Activated CD8-positive, alpha-beta memory T cell treated with anti-CD3 and anti-CD28 coated beads, Interleukin-2, amount 50 U/mL, for 48 hours (primary cell): Measurements from ENCODE around the gene GTF2IRD1.
"Not testable (repeated sequence)": the region's sequence is repeated elsewhere in the genome, so short reads cannot be mapped to it uniquely, and the experiment has no call there.

Source experiments
- DNase-seq: peaks from one replicate; pipeline ENCODE4 v3.0.0-alpha.2; 2020

The GTF2IRD1 gene

GRCh38 chr7:74474271-74474865 lies 20.7 kb downstream of the GTF2IRD1 start:
- no peak for DNase-seq

DNA sequence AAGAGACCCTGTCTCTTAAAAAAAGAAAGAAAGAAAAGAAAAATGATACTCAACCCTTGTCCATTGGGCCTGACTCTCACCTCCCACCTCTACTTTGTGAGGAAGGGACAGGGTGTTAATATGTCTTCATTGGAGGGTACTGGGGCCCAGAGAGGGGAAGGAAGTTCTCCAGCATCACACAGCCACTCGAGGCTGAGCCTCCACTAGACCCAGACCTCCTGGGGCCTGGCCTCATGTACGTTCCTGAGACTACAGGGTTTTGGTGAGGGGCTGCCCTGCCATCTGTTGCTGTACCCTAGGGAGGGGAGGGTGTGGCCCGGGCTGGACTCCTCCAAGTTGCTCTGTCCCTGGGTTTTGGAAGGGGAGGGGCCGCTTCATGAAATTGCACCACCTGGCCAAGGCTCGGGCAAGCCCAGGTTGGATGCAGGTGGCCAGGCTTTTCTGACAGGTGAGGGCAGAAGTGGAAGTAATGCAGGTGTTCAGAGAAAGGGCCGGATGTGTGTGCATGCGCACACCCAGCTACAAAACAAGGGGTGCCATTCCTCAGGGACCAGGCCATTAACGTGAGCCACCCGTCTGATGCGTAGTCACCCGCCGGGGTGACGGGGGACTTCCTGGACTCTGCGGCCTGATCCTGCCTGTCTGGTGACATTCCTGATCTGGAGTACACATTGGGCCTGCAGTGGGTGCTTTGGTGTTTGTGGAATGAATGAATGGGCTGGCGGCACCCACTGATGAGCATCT lies 21.7 kb downstream of the GTF2IRD1 start:
- no peak for DNase-seq

DNA sequence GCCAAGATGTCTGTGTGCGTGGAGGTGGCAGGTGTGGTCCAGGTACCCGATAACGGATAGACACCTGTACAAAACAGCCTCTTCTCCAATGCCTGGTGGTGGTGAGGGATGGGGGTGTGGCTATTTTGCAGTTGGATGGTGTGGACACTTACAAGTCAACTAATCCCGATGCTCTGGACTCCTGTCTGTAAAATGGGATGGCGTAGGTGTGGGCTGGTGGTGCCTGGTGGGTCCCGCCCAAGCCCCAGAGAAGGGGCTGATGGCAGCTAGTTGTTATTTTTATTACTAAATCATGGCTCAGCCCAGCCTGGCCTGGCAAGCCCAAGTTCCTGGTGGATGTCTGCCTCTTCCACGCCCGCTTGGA lies 22.3 kb downstream of the GTF2IRD1 start:
- no peak for DNase-seq

- DNase-seq, result no peak
These were observed 22.9 kb downstream of the GTF2IRD1 start for GRCh38 chr7:74476626-74477025.

- DNase-seq, result no peak
These were observed 25.0 kb downstream of the GTF2IRD1 start for GRCh38 chr7:74478671-74479065.

- no peak for DNase-seq
These were observed 25.5 kb downstream of the GTF2IRD1 start for GRCh38 chr7:74479066-74479781.

GRCh38 chr7:74479961-74480829 lies 26.5 kb downstream of the GTF2IRD1 start:
- no peak for DNase-seq

DNA sequence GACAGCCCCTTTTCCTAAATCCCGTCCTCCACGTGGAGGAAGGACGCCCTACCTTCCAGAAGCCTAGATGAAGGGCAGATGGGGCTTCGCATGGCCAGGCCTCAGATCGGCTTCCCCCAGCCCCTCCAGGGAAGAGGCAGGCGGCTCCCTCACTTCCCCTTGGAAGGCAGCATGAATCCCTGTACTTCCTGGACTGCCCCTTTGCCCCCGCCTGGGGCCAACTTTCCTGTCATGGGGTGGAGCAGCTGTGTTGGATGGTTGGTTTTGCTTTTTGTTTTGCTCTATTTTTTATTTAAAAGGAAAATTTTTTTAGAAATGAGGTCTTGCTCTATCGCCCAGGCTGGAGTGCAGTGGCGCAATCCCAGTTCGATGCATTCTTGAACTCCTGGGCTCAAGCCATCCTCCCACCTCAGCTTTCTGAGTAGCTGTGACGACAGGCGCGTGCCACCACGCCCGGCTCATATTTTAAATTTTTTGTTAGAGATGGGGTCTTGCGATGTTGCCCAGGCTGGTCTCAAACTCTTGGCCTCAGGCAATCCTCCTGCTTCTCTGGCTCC lies 27.2 kb downstream of the GTF2IRD1 start:
- no peak for DNase-seq

DNA sequence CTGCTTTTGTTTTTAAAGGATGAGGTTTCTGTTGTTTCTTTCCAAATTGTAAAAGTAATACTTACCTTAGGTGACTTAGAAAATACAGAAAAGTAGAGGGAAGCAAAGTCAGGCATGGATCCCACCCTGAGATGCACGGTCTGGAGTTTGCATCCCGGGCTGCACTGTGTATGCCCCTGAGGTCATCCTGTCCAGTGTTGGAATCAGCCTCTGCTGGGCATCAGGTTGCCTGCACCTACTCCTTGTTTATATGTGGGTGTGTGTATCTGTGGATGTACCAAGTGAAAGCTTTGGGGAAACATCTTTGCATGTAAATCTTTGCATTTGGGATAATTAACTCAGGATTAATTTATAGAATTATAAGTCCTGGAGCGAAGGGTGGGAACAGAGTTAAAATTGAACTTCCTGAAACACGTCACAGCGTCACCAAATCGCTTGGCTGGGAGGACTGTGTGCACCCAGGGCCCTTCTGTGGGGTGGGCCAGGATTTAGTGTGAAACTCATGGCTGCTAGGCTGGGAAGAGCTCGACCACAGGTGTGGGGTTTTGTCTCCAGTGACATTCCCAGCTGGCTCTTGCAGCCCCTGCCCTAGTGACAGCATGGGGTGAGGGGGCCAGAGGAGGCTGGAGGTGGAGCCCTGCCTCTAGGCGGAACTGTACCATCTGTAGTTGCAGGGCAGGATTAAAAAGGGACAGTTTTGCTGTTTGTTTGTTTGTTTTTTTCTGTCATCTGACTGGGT lies 27.9 kb downstream of the GTF2IRD1 start:
- no peak for DNase-seq

DNA sequence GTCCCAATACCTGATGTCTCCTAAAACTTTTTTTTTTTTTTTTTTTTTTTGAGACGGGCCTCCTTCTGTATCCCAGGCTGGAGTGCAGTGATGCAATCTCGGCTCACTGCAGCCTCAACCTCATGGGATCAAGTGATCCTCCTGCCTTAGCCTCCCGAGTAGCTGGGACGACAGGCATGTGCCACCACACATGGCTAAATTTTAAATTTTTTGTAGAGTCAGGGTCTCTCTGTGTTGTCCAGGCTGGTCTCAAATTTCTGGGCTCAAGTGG lies 28.4 kb downstream of the GTF2IRD1 start:
- no peak for DNase-seq

DNA sequence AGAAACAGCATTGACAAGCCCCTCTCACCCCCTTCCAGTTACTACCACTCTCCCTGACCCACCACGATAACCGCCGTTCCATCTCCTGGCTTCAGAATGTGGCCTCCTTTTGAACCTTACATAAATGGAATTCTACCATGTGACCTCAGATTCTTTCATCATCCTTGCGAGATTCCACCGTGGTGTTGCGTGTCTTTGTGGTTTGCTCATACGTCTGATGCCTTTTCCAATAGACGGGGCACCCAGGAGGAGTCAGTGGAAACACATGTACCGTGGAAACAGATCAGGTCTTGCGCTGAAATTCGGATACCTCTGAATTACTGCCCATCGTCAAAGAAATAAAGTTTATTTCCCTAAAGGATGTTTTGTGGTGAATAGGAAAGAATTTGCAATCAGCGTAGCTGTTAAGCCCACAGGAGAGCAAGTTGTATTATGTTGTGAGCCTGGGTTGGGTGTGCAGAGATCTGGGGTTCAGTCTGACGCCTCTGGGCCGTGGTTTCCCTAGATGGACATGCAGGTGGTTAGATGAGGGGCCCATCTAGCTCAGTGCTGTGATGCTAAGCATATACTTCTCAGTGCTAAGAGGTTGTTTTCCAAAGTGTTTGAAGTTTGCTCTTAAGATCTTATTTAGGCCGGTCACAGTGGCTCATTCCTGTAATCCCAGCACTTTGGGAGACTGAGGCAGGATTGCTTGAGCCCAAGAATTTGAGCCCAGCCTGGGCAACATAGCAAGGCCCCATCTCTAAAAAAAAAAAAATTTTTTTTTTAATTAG lies 29.1 kb downstream of the GTF2IRD1 start:
- DNase-seq, result no peak

DNA sequence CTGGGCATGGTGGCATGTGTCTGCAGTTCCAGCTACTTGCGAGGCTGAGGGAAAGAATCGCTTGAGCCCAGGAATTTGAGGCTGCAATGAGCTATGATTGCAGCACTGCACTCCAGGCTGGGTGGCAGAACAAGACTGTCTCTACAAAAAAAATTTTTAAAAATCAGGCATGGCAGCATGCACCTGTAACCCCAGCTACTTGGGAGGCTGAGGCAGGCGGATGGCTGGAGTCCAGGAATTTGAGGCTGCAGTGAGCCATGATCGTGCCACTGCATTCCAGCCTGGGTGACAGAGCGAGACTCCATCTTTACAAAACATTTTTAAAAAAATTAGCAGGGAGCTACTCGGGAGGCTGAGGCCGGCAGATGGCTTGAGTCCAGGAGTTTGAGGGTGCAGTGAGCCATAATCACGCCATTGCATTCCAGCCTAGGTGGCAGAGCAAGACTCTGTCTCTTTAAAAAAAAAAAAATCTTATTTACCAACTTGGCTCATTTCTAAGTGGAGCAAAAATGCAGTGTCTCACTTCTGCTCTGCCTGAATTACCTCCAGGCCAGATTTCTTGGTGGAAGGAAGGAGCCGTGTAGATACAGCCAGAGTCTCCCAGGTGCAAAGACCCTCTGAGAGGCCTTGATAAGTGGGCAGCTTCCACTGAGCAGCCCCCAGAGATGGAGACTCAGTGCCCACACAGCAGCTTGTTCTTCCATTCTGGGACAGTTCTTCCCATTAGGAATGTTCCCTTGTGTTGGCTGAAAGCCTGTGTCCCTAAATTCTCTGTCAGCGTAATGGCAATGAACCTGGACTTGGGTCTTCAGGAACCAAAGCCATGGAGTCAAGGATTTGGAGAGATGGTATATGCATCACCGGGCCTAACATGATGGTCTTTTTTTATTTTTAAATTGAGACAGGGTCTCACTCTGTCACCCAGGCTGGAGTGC lies 30.0 kb downstream of the GTF2IRD1 start:
- DNase-seq, result no peak

GRCh38 chr7:74485611-74486010 lies 31.9 kb downstream of the GTF2IRD1 start:
- DNase-seq, result no peak

GRCh38 chr7:74488518-74489030 lies 34.9 kb downstream of the GTF2IRD1 start:
- DNase-seq, result not testable (repeated sequence)

- no peak for DNase-seq
These were observed 36.6 kb downstream of the GTF2IRD1 start for GRCh38 chr7:74489997-74490945.

GRCh38 chr7:74491490-74491889 lies 37.8 kb downstream of the GTF2IRD1 start:
- not testable (repeated sequence) for DNase-seq

- no peak for DNase-seq
These were observed 39.6 kb downstream of the GTF2IRD1 start for GRCh38 chr7:74493295-74493694.

DNA sequence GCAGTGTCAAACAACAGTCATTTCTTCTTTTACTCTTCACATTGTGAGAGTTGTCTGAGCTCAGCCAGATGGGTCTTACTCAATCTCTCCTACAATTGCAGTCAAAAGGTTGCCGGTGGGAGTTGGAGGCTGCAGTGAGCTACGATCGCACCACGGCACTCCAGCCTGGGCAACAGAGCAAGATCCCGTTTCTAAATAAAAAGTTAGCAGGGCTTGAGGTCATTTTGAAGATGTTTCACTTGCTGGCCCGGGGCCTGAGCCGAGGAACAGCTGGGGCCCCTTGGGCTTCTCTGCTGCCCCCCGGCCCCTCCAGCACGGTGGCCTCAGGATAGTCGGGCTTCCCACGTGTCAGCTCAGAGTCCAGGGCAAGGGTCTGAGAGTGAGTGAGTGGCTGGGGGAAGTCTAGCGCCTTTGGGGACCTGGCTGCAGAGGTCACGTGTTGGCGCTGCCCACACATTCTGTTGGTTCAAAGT lies 40.4 kb downstream of the GTF2IRD1 start:
- DNase-seq, result no peak
